Measurements from ENCODE around the gene PATJ.

- TF ChIP-seq, protein P1, sequence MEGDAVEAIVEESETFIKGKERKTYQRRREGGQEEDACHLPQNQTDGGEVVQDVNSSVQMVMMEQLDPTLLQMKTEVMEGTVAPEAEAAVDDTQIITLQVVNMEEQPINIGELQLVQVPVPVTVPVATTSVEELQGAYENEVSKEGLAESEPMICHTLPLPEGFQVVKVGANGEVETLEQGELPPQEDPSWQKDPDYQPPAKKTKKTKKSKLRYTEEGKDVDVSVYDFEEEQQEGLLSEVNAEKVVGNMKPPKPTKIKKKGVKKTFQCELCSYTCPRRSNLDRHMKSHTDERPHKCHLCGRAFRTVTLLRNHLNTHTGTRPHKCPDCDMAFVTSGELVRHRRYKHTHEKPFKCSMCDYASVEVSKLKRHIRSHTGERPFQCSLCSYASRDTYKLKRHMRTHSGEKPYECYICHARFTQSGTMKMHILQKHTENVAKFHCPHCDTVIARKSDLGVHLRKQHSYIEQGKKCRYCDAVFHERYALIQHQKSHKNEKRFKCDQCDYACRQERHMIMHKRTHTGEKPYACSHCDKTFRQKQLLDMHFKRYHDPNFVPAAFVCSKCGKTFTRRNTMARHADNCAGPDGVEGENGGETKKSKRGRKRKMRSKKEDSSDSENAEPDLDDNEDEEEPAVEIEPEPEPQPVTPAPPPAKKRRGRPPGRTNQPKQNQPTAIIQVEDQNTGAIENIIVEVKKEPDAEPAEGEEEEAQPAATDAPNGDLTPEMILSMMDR (IDR thresholded peaks at IDR 0.05; ENCODE audit: insufficient read depth, low read length, poor library complexity, severe bottlenecking): no peak
- TF ChIP-seq EZH2phosphoT487 (conservative IDR thresholded peaks at IDR 0.05; ENCODE audit: low read length): no peak
Measured at GRCh38 chr1:61973100-61973837, 231.0 kb downstream of the PATJ start.

Measured in SU-DHL-6 (cell line).